Thyroid gland (tissue), 4 donors: ENCODE results near the gene PTPRU. TPM values are rescaled to one million over a fixed set of nuclear protein-coding genes. Genes with fewer than 3 reads are reported as not detected.

Source experiments
- DNase-seq, 2 donors: peaks; one replicate each; pipeline ENCODE4 v3.0.0-alpha.2; 2019
- H3K27ac ChIP-seq, 3 donors: fragments of 200-600 bp; sonication (generic); 1 replicate in 2 of 3; 2 replicates in 1 of 3; pipeline ENCODE4 v1.5.1; 2016 to 2019; ENCODE audit warnings: mild to moderate bottlenecking in 1 of 3, moderate library complexity in 1 of 3
- H3K27me3 ChIP-seq: fragments of 200-600 bp; sonication (generic); one replicate; pipeline ENCODE4 v1.5.1; 2019
- H3K36me3 ChIP-seq, 2 donors: fragments of 200-600 bp; sonication (generic); one replicate each; pipeline ENCODE4 v1.5.1; 2016 to 2019
- H3K4me1 ChIP-seq, 2 donors: fragments of 200-600 bp; sonication (generic); one replicate each; pipeline ENCODE4 v1.5.1; 2017 to 2019
- H3K4me3 ChIP-seq, 3 donors: fragments of 200-600 bp; sonication (generic); replicated peaks in 1 of 3; 1 replicate in 2 of 3; 2 replicates in 1 of 3; pipeline ENCODE4 v1.5.1; 2016; ENCODE audit warnings: mild to moderate bottlenecking in 1 of 3
- H3K9me3 ChIP-seq: fragments of 200-600 bp; sonication (generic); one replicate; pipeline ENCODE4 v1.5.1; 2017
- CTCF ChIP-seq, 6 experiments: fragments of 200-600 bp in 3 of 6; fragments of 450-650 bp in 3 of 6; sonication (generic) in 3 of 6; IDR thresholded peaks; one replicate each; pipeline ENCODE4 v1.5.1; 2016 to 2019; ENCODE audit warnings: antibody characterized with exemption in 6 of 6, mild to moderate bottlenecking in 2 of 6, inconsistent platforms in 1 of 6, moderate library complexity in 1 of 6
- POLR2A ChIP-seq, 2 donors: fragments of 450-650 bp; IDR thresholded peaks; one replicate each; pipeline ENCODE4 v1.6.1; 2017; ENCODE audit warnings: antibody characterized with exemption in 2 of 2, mild to moderate bottlenecking in 2 of 2, moderate library complexity in 1 of 2
- WGBS, 2 donors: methylation state at CpG; one replicate each; pipeline ENCODE4 v1.1.5; 2017; 5-methylcytosine and 5-hydroxymethylcytosine counted together
- intact Hi-C: fragments of 100-400 bp; cut with DNase I; formaldehyde crosslinking; loops from one replicate; pipeline ENCODE4 v1.15.1; 2023
- total RNA-seq, 4 donors: library from RNA; depleted of rRNA; stranded (reverse); fragments of >200 nt; gene quantifications; one replicate each; pipeline ENCODE4 v1.2.3, GENCODE V29; 2016

PTPRU gene
- total RNA-seq, 4 donors from 2014 or later = 12.4 to 30.0 (median 17.9) TPM

GRCh38 chr1:29356663-29357062, 120.3 kb downstream of the PTPRU start:
- H3K4me1 ChIP-seq = no peaks in the 10 kb centered on the region
- TF ChIP-seq POLR2A (IDR thresholded peaks at IDR 0.05) = no peak
- TF ChIP-seq CTCF (IDR thresholded peaks at IDR 0.05) = no peak
- no peak for DNase-seq
- intact Hi-C loops = no loop called here
- no peaks in the 10 kb centered on the region for H3K36me3 ChIP-seq
- WGBS, 2 donors = 55 to 68% methylated on average over 14 of the region's 14 CpGs
- H3K27me3 ChIP-seq = no peaks in the 10 kb centered on the region
- no peak overlapping the region for H3K4me3 ChIP-seq
- H3K27ac ChIP-seq = no peak overlapping the region
- H3K9me3 ChIP-seq = no peaks in the 10 kb centered on the region

- no peaks in the 10 kb centered on the region for H3K9me3 ChIP-seq
- no peak for DNase-seq
- no peaks in the 10 kb centered on the region for H3K4me1 ChIP-seq
- WGBS, 2 donors = 64 to 68% methylated on average over 7 of the region's 7 CpGs
- intact Hi-C loops = no loop called here
- no peaks in the 10 kb centered on the region for H3K27me3 ChIP-seq
- H3K36me3 ChIP-seq = no peaks in the 10 kb centered on the region
- no peak for TF ChIP-seq CTCF (IDR thresholded peaks at IDR 0.05)
- no peak for TF ChIP-seq POLR2A (IDR thresholded peaks at IDR 0.05)
- no peak overlapping the region for H3K4me3 ChIP-seq
- no peak overlapping the region for H3K27ac ChIP-seq
Measured at GRCh38 chr1:29357452-29357851, 121.1 kb downstream of the PTPRU start.

GRCh38 chr1:29358183-29358582, 121.9 kb downstream of the PTPRU start:
- H3K36me3 ChIP-seq = no peaks in the 10 kb centered on the region
- no peaks in the 10 kb centered on the region for H3K4me1 ChIP-seq
- H3K4me3 ChIP-seq = no peak overlapping the region
- no peak overlapping the region for H3K27ac ChIP-seq
- H3K27me3 ChIP-seq = no peaks in the 10 kb centered on the region
- H3K9me3 ChIP-seq = no peaks in the 10 kb centered on the region
- no peak for DNase-seq
- TF ChIP-seq POLR2A (IDR thresholded peaks at IDR 0.05) (no peak), CTCF (IDR thresholded peaks at IDR 0.05) (no peak)
- 91 to 93% methylated on average over 6 of the region's 6 CpGs for WGBS, 2 donors
- intact Hi-C loops = no loop called here

GRCh38 chr1:29360768-29361167, 124.4 kb downstream of the PTPRU start:
- Histone ChIP-seq H3K9me3 (no peaks in the 10 kb centered on the region), H3K4me3 (no peak overlapping the region), H3K4me1 (no peaks in the 10 kb centered on the region), H3K27ac (no peak overlapping the region), H3K36me3 (no peaks in the 10 kb centered on the region), H3K27me3 (no peaks in the 10 kb centered on the region)
- TF ChIP-seq POLR2A (IDR thresholded peaks at IDR 0.05) (no peak), CTCF (IDR thresholded peaks at IDR 0.05) (no peak)
- DNase-seq = no peak
- intact Hi-C loops = no loop called here
- 86 to 91% methylated on average over 3 of the region's 3 CpGs for WGBS, 2 donors

- DNase-seq = no peak
- Histone ChIP-seq H3K4me1 (no peaks in the 10 kb centered on the region), H3K27ac (no peak overlapping the region), H3K27me3 (no peaks in the 10 kb centered on the region), H3K9me3 (no peaks in the 10 kb centered on the region), H3K4me3 (no peak overlapping the region), H3K36me3 (no peaks in the 10 kb centered on the region)
- no peak for TF ChIP-seq POLR2A (IDR thresholded peaks at IDR 0.05)
- TF ChIP-seq CTCF (IDR thresholded peaks at IDR 0.05) = no peak
- WGBS, 2 donors = 79 to 84% methylated on average over 6 of the region's 6 CpGs
- intact Hi-C loops = no loop called here
Measured at GRCh38 chr1:29361686-29362085, 125.4 kb downstream of the PTPRU start.
